Coronary artery (tissue), 2 donors: ENCODE measurements around the gene MUC2.

ENCODE experiments used
- DNase-seq: peaks from one replicate; pipeline ENCODE4 v3.0.0-alpha.2; 2017; ENCODE audit warnings: low spot score
- H3K27ac ChIP-seq, 2 donors: fragments of 200-600 bp; sonication (generic); one replicate each; pipeline ENCODE4 v1.5.1; 2016 to 2019
- H3K4me3 ChIP-seq: fragments of 200-600 bp; sonication (generic); 2 replicates; pipeline ENCODE4 v1.5.1; 2016; ENCODE audit warnings: mild to moderate bottlenecking, moderate library complexity
- CTCF ChIP-seq: fragments of 200-600 bp; sonication (generic); IDR thresholded peaks from one replicate; pipeline ENCODE4 v1.5.1; 2019; ENCODE audit warnings: antibody characterized with exemption

The MUC2 gene

GRCh38 chr11:1073851-1074243 is 827 bp upstream of the MUC2 start:
- Histone ChIP-seq H3K4me3 (no peak overlapping the region), H3K27ac (no peak overlapping the region)
- no peak for TF ChIP-seq CTCF
- DNase-seq = no peak

- Histone ChIP-seq H3K4me3 (no peak overlapping the region), H3K27ac (no peak overlapping the region)
- TF ChIP-seq CTCF = no peak
- no peak for DNase-seq
Observed at GRCh38 chr11:1075341-1075911, 752 bp downstream of the MUC2 start.

GRCh38 chr11:1076061-1076665 is 1.5 kb downstream of the MUC2 start:
- no peak for TF ChIP-seq CTCF
- Histone ChIP-seq H3K4me3 (no peak overlapping the region), H3K27ac (no peak overlapping the region)
- DNase-seq = no peak

GRCh38 chr11:1077033-1077416 is 2.4 kb downstream of the MUC2 start:
- no peak for TF ChIP-seq CTCF
- no peak overlapping the region for H3K4me3 ChIP-seq
- no peak overlapping the region for H3K27ac ChIP-seq
- no peak for DNase-seq

GRCh38 chr11:1077417-1078119 is 2.9 kb downstream of the MUC2 start:
- Histone ChIP-seq H3K27ac (no peak overlapping the region), H3K4me3 (no peak overlapping the region)
- no peak for DNase-seq
- no peak for TF ChIP-seq CTCF

- Histone ChIP-seq H3K27ac (no peak overlapping the region), H3K4me3 (no peak overlapping the region)
- no peak for TF ChIP-seq CTCF
- DNase-seq = no peak
Observed at GRCh38 chr11:1078191-1078601, 3.5 kb downstream of the MUC2 start.
